GM21390 (cell line): ENCODE results near the gene MYO5B.

Experiments used
- ATAC-seq: cut with Tn5 transposase; IDR thresholded peaks from one replicate; pipeline ENCODE4 v1.9.1; 2021; ENCODE audit not compliant: unreplicated experiment

Gene MYO5B

GRCh38 chr18:50030146-50030545 lies 164.8 kb downstream of the MYO5B start:
- ATAC-seq = no peak

- ATAC-seq = no peak
These were observed 167.0 kb downstream of the MYO5B start for GRCh38 chr18:50027996-50028395.

- ATAC-seq = no peak
These were observed 170.5 kb downstream of the MYO5B start for GRCh38 chr18:50024466-50024865.

DNA sequence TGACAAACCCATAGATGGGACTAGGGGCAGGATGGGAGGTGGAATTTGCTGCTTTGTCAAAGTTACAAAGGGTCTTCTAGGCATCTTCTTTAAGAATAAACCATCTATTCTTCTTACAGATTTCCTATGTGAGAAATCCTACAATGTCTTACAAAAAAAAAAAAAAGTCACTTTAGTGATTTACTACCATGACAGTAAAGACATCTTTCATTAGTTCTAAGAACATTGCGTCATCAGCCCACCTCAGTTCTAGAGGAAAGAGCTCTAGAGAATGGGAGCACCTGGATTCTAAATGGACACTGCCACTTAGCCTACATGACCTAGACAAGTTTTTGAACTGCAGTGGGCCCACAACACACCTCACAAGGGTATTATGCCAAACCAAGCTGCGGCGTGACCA lies 172.0 kb downstream of the MYO5B start:
- no peak for ATAC-seq

GRCh38 chr18:50014606-50015005 lies 180.3 kb downstream of the MYO5B start:
- ATAC-seq = no peak

DNA sequence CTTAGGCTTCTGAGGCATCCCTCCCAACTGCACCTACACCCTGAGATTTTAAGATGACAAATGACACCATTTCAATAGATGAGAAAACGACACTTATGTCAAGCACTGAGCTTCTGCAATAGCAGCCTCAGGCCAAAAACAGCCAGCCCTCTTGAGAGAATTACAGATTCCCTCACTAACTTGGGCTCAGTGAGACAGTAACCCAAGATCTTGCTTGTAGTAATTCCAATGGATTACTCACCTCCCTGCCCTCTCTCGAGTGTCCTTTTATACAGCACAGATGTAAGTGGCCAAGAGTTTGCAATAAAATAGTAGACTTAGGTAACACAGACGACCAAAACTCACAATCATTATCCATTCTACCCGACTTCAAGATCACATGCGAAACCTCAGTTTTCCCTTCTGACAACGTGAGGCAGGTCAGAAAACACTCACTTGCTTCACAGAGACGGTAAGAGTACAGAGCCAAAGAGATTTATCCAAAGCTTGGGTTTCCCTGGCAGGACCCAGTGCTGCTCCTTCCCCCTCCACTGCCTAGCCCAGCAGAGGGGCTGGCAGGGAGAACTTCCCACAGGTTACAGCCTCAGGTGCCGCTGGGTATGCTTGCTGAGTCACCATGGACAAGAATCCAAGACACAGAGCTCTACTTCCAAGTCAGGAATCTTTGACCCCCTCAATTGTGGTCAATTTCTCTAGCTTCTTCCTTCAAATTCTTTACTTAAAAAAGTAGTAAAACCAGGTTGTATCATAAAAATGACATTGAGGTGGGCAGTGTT lies 181.4 kb downstream of the MYO5B start:
- no peak for ATAC-seq

GRCh38 chr18:50011813-50012435 lies 183.0 kb downstream of the MYO5B start:
- ATAC-seq = no peak

- peak; percentile 74 for ATAC-seq
These were observed 185.1 kb downstream of the MYO5B start for GRCh38 chr18:50009773-50010335.

DNA sequence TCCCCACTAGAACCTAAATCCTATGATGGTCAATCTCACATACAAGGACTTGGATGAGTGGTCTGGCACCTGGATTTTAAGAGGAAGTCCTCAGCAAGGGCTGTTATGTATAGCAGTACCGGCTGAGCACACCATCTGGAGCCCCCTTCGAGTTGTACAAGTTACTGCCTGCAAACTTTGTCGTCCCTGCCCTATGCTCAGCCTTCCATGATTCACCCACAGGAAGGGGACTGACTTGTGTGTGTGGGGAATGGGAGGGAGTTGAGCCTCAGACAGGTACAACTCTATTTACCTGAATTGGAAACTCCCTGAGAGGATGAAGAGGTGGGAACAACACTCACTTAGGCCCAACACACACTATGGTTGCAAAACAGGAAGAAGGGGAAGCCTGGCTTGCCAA lies 186.6 kb downstream of the MYO5B start:
- no peak for ATAC-seq

DNA sequence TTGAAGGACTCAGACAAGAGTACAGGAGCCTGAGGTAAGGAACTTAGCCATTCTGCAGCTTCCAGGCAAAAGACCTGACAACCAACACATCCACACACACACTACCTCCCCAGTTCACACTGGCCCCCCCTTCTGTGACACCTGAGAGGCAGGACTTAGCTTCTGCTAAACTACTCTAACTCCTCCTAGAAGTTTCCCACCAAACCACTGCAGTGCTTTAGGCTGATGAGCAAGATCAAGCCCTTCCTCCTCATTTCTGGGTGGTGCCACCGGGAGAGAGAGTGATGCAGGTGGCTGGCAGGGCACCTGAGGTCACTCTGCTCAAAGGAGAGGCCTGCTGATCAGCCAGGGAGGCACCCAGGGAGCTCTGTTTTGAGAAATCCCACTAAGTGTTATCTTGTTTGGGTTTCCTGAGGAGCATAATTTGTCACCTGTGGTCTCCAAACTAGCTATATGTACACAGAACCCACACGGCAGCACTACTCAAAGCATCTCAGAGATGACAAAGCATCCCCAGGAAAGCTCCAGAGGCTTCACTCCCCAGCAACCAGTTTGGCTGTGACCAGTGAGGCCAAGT lies 188.4 kb downstream of the MYO5B start:
- ATAC-seq = no peak

DNA sequence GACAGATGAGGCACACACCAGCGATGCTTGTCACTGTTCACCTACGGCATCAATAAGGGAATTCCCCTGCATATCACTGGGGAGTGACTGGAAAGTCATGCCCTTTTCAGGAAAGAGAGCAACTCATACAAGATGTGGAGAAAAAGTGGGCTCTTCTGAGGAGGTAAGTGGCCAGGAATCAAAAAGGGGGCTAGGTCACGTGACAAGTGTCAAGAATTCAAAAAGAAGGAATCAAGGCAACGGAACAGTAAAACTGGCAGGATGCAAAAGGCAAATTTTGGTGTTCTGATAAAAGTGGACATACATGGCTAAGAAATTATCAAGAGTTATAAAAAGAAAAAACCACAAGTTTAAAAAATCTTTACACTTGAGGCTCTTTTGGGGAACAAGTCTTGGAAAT lies 190.9 kb downstream of the MYO5B start:
- ATAC-seq = no peak

DNA sequence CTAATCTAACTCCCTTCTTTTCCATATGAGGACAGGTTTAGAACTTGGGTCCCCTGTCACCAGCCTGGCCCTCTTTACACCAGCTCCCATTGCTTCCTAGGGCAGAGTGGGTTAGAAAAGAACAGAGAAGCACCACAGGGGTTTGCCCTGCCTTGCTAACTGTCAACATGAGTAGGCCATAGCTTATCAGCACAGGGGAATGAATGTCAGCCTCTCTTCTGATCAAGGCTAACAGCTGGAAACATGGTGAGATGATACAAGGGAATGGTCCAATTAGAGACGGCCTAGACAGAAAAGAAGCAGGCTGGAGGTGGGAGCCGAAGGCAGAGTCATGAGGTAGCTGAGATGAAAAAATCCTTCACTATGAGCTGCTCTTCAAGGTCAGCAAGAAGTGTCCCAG lies 192.2 kb downstream of the MYO5B start:
- ATAC-seq = no peak

GRCh38 chr18:50000227-50000626 lies 194.7 kb downstream of the MYO5B start:
- ATAC-seq = no peak

DNA sequence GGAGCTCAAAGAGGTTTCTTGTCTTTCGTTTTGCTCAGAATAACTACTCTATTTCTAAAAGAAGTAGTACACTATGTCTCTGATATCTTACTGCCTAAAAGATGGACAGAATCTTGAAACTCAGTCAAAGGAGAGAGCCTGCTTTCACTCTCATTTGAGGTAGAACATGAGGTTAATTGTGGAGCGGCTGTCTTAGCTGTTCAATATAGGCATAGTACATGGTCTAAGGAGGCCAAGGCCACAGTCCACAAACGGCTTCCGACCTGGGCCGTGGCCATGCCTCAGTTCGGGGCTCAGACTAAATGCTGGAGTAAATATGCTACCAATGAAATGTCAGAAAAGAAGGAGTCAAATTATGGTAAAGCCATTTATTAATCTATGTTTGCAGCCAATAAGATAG lies 195.8 kb downstream of the MYO5B start:
- ATAC-seq = no peak

DNA sequence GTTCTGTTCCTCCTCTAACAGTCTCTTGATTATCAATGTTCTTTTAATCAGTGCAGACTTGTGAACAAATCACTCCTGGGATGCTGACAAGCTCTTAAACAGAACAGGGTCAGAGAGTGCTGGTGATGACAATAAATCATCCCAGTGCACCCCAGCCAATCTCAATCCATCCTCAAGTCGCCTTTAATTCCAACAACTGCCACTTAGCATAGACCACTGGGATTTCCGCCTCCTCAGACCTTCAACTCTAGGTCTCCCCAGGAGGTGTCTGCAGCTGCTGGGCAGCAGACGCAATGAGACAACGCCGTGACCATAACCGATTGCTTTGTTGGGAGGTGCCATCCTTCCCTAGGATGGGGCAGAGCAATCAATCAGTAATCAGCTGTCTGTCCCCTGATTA lies 197.4 kb downstream of the MYO5B start:
- no peak for ATAC-seq

- no peak for ATAC-seq
These were observed 200.5 kb downstream of the MYO5B start for GRCh38 chr18:49994410-49994809.

- no peak for ATAC-seq
These were observed 201.6 kb downstream of the MYO5B start for GRCh38 chr18:49993299-49993698.

- no peak for ATAC-seq
These were observed 206.2 kb downstream of the MYO5B start for GRCh38 chr18:49988733-49989132.

DNA sequence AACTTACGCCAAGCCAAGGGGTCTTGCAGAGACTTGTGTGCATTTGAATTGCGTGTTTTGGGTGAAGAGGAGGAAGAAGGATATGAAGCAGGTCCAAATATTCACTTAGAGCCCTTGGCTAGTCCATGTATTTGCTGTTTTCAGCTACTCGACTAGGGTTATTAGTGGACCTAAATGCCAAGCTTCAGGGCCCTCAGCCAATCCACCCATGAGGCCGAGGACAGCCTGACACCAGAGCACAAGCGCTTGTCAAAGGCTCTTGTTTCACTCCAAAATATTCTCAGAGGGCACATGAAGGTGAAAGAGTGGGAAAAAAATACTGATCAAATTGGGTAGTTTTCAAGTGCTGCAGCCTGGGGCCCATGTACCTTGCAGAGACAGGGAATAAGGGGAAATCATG lies 206.8 kb downstream of the MYO5B start:
- no peak for ATAC-seq

DNA sequence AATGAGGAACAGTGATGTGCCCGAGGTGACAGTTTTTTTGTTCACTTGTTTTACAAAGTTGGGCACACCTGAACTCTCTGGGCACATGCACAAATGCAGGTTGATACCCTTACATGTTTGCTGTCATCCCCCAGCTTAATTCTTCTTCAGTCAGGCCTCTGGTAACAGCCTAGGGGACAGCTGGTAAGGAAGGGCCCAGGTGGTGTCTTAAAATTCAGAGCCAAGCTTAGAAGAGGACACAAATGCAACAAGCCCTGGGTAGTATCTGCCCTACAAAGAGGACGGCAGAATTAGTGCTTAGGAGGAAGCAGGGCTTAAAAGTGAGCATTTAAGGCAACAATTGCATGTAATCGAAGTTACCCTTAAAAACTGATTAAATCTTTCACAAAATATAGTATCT lies 209.7 kb downstream of the MYO5B start:
- ATAC-seq = no peak

DNA sequence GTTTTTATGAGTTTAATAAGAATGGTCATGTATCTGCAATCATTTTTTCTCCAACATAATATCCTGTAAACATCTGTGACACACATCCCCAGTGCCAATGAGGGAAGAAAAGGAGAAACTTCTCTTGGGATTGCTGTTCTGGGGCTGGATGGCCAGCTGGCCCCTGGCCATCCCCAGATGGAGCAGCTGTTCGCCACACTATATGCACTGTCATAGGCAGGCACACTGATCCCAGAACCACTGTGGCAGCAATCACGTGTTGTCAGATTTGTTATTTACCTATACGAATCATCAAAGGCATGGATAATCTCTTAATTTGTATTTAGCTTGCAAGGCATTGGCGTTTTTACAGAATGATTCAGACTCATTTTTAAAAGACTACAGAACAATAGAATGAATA lies 214.1 kb downstream of the MYO5B start:
- no peak for ATAC-seq
